Measurements from ENCODE around the gene FAT3. TPM values are rescaled to one million over a fixed set of nuclear protein-coding genes. Genes with fewer than 3 reads are reported as not detected.

Gene FAT3
- polyA plus RNA-seq, 1 donor (not counting 4 experiments of a cell fraction or from before 2014, with no cell fraction given), result 0.69 TPM

DNA sequence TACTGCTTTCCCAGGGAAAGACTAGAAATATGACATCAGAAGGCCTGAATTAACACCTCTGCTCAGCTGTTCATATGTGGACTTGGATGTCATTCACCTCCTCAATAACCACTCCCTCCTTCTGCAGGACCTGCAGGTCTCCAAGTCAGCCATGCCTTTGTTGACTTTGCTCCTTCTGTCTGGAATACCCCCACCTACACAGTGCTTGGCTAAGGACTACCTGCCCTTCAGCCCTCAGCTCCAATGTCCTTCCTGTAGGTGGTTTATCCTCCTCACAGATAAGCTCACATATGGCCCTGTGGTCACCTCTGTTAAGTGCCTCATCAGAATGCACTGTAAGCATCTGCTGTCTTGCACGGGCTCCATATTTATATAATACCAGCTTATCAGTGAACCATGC, 26.4 kb upstream of the FAT3 start:
- no peaks in the 10 kb centered on the region for H3K9me1 ChIP-seq (ENCODE audit: control insufficient read depth, extremely low read depth, insufficient read depth, low read length)
- dilution Hi-C loops (cut with MboI; ENCODE audit: extremely low pct_ligation_motif_present, low sequenced_read_pairs), result no loop called here
- TF ChIP-seq, protein P1, sequence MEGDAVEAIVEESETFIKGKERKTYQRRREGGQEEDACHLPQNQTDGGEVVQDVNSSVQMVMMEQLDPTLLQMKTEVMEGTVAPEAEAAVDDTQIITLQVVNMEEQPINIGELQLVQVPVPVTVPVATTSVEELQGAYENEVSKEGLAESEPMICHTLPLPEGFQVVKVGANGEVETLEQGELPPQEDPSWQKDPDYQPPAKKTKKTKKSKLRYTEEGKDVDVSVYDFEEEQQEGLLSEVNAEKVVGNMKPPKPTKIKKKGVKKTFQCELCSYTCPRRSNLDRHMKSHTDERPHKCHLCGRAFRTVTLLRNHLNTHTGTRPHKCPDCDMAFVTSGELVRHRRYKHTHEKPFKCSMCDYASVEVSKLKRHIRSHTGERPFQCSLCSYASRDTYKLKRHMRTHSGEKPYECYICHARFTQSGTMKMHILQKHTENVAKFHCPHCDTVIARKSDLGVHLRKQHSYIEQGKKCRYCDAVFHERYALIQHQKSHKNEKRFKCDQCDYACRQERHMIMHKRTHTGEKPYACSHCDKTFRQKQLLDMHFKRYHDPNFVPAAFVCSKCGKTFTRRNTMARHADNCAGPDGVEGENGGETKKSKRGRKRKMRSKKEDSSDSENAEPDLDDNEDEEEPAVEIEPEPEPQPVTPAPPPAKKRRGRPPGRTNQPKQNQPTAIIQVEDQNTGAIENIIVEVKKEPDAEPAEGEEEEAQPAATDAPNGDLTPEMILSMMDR (optimal IDR thresholded peaks at IDR 0.05 in 1 of 3, IDR thresholded peaks at IDR 0.05 in 1 of 3, conservative IDR thresholded peaks at IDR 0.05 in 1 of 3; ENCODE audit: extremely low read depth in 1 of 3, insufficient read depth in 2 of 3, low read length in 3 of 3), result no peak
- TF ChIP-seq EZH2 (IDR thresholded peaks at IDR 0.05; ENCODE audit: low read length), result no peak

GRCh38 chr11:92199991-92200390, 24.6 kb upstream of the FAT3 start:
- H3K4me3 ChIP-seq (ENCODE audit: control insufficient read depth in 2 of 3, extremely low read depth in 1 of 3, insufficient read depth in 2 of 3, low read depth in 1 of 3, low read length in 3 of 3), result no peak overlapping the region
- dilution Hi-C loops (cut with MboI; ENCODE audit: extremely low pct_ligation_motif_present, low sequenced_read_pairs), result no loop called here
- H3K27ac ChIP-seq (ENCODE audit: control insufficient read depth, insufficient read depth, low read length), result no peak overlapping the region
- DNase-seq (ENCODE audit: low read depth, low spot score) (no peak), FAIRE-seq (no peak)
- no peak overlapping the region for H2AFZ ChIP-seq (ENCODE audit: control insufficient read depth, low read length)
- H3K9me3 ChIP-seq (ENCODE audit: control insufficient read depth, low read depth, low read length), result no peaks in the 10 kb centered on the region
- no peaks in the 10 kb centered on the region for H3K9me1 ChIP-seq (ENCODE audit: control insufficient read depth, extremely low read depth, insufficient read depth, low read length)
- no peak overlapping the region for H3K4me2 ChIP-seq (ENCODE audit: control insufficient read depth, extremely low read depth, insufficient read depth, low read depth, low read length)
- H4K20me1 ChIP-seq (ENCODE audit: control insufficient read depth, extremely low read depth, insufficient read depth, low read length), result no peaks in the 10 kb centered on the region
- H3K36me3 ChIP-seq (ENCODE audit: control insufficient read depth in 2 of 2, extremely low read depth in 1 of 2, insufficient read depth in 2 of 2, low read length in 2 of 2), result no peaks in the 10 kb centered on the region
- H3K27me3 ChIP-seq (ENCODE audit: control insufficient read depth, extremely low read depth, insufficient read depth, low read length), result no peaks in the 10 kb centered on the region
- no peaks in the 10 kb centered on the region for H3K79me2 ChIP-seq (ENCODE audit: control insufficient read depth, insufficient read depth, low read length)
- TF ChIP-seq, protein P1 (optimal IDR thresholded peaks at IDR 0.05 in 1 of 3, IDR thresholded peaks at IDR 0.05 in 1 of 3, conservative IDR thresholded peaks at IDR 0.05 in 1 of 3; ENCODE audit: extremely low read depth in 1 of 3, insufficient read depth in 2 of 3, low read length in 3 of 3), result no peak
- TF ChIP-seq EZH2 (IDR thresholded peaks at IDR 0.05; ENCODE audit: low read length), result no peak
- H3K9ac ChIP-seq (ENCODE audit: control insufficient read depth, extremely low read depth, insufficient read depth, low read length), result no peak overlapping the region
- no peaks in the 10 kb centered on the region for H3K4me1 ChIP-seq (ENCODE audit: control insufficient read depth, extremely low read depth, insufficient read depth, low read length)

More for the DNA sequence above, 26.4 kb upstream of the FAT3 start:
- Histone ChIP-seq H3K79me2 (ENCODE audit: control insufficient read depth, insufficient read depth, low read length) (no peaks in the 10 kb centered on the region), H3K4me3 (ENCODE audit: control insufficient read depth in 2 of 3, extremely low read depth in 1 of 3, insufficient read depth in 2 of 3, low read depth in 1 of 3, low read length in 3 of 3) (no peak overlapping the region), H3K36me3 (ENCODE audit: control insufficient read depth in 2 of 2, extremely low read depth in 1 of 2, insufficient read depth in 2 of 2, low read length in 2 of 2) (no peaks in the 10 kb centered on the region), H3K9ac (ENCODE audit: control insufficient read depth, extremely low read depth, insufficient read depth, low read length) (no peak overlapping the region), H3K27ac (ENCODE audit: control insufficient read depth, insufficient read depth, low read length) (no peak overlapping the region), H3K4me1 (ENCODE audit: control insufficient read depth, extremely low read depth, insufficient read depth, low read length) (no peaks in the 10 kb centered on the region), H3K9me3 (ENCODE audit: control insufficient read depth, low read depth, low read length) (no peaks in the 10 kb centered on the region), H3K4me2 (ENCODE audit: control insufficient read depth, extremely low read depth, insufficient read depth, low read depth, low read length) (no peak overlapping the region), H2AFZ (ENCODE audit: control insufficient read depth, low read length) (no peak overlapping the region), H4K20me1 (ENCODE audit: control insufficient read depth, extremely low read depth, insufficient read depth, low read length) (no peaks in the 10 kb centered on the region), H3K27me3 (ENCODE audit: control insufficient read depth, extremely low read depth, insufficient read depth, low read length) (no peaks in the 10 kb centered on the region)
- no peak for FAIRE-seq
- no peak for DNase-seq (ENCODE audit: low read depth, low spot score)
